ENCODE measurements around the gene ZDHHC14.

The ZDHHC14 gene

GRCh38 chr6:157621406-157621805, 240.4 kb downstream of the ZDHHC14 start:
- no peak for DNase-seq (ENCODE audit: low read depth)

GRCh38 chr6:157622427-157622826, 241.4 kb downstream of the ZDHHC14 start:
- no peak for DNase-seq (ENCODE audit: low read depth)

GRCh38 chr6:157625111-157625510, 244.1 kb downstream of the ZDHHC14 start:
- DNase-seq (ENCODE audit: low read depth): no peak

GRCh38 chr6:157625764-157626163, 244.8 kb downstream of the ZDHHC14 start:
- no peak for DNase-seq (ENCODE audit: low read depth)

- no peak for DNase-seq (ENCODE audit: low read depth)
Measured at GRCh38 chr6:157627195-157627966, 246.4 kb downstream of the ZDHHC14 start.

- DNase-seq (ENCODE audit: low read depth): no peak
Measured at GRCh38 chr6:157628463-157628862, 247.5 kb downstream of the ZDHHC14 start.

GRCh38 chr6:157629220-157629619, 248.2 kb downstream of the ZDHHC14 start:
- no peak for DNase-seq (ENCODE audit: low read depth)

GRCh38 chr6:157630463-157631080, 249.6 kb downstream of the ZDHHC14 start:
- DNase-seq (ENCODE audit: low read depth): no peak

GRCh38 chr6:157631412-157631811, 250.4 kb downstream of the ZDHHC14 start:
- DNase-seq (ENCODE audit: low read depth): no peak

GRCh38 chr6:157631838-157632614, 251.0 kb downstream of the ZDHHC14 start:
- no peak for DNase-seq (ENCODE audit: low read depth)

- no peak for DNase-seq (ENCODE audit: low read depth)
Measured at GRCh38 chr6:157632821-157633220, 251.8 kb downstream of the ZDHHC14 start.

GRCh38 chr6:157634546-157634945, 253.6 kb downstream of the ZDHHC14 start:
- DNase-seq (ENCODE audit: low read depth): no peak

GRCh38 chr6:157635388-157636244, 254.6 kb downstream of the ZDHHC14 start:
- no peak for DNase-seq (ENCODE audit: low read depth)

GRCh38 chr6:157637516-157637915, 256.5 kb downstream of the ZDHHC14 start:
- DNase-seq (ENCODE audit: low read depth): no peak

- no peak for DNase-seq (ENCODE audit: low read depth)
Measured at GRCh38 chr6:157637941-157638662, 257.1 kb downstream of the ZDHHC14 start.

GRCh38 chr6:157638779-157639178, 257.8 kb downstream of the ZDHHC14 start:
- no peak for DNase-seq (ENCODE audit: low read depth)

GRCh38 chr6:157640746-157641451, 259.9 kb downstream of the ZDHHC14 start:
- no peak for DNase-seq (ENCODE audit: low read depth)

GRCh38 chr6:157641837-157642236, 260.8 kb downstream of the ZDHHC14 start:
- DNase-seq (ENCODE audit: low read depth): no peak

- DNase-seq (ENCODE audit: low read depth): no peak
Measured at GRCh38 chr6:157642736-157643135, 261.7 kb downstream of the ZDHHC14 start.

- DNase-seq (ENCODE audit: low read depth): no peak
Measured at GRCh38 chr6:157644043-157644810, 263.2 kb downstream of the ZDHHC14 start.
